HL-60 (cell line): ENCODE results near the gene SPTA1.
"Not testable (repeated sequence)": the region's sequence is repeated elsewhere in the genome, so short reads cannot be mapped to it uniquely, and the experiment has no call there.

Experiments
- DNase-seq, 2 experiments: peaks; one replicate each; pipeline ENCODE4 v3.0.0-alpha.2; 2010 to 2020; ENCODE audit warnings: low read depth in 1 of 2, low spot score in 1 of 2
- H3K27ac ChIP-seq: fragments of 250-450 bp; sonication (Bioruptor Pico); replicated peaks from 2 replicates; pipeline ENCODE4 v1.5.1; 2020; ENCODE audit warnings: mild to moderate bottlenecking, moderate library complexity
- H3K27me3 ChIP-seq: fragments of 250-450 bp; sonication (Bioruptor Pico); 2 replicates; pipeline ENCODE4 v1.5.1; 2021; ENCODE audit warnings: mild to moderate bottlenecking, moderate library complexity; ENCODE audit not compliant: insufficient read depth, poor library complexity, severe bottlenecking
- H3K4me3 ChIP-seq: replicated peaks from 2 replicates; pipeline ENCODE4 v1.5.1; 2011; ENCODE audit warnings: mild to moderate bottlenecking, control low read depth, low read length; ENCODE audit not compliant: insufficient read depth
- GABPA ChIP-seq: IDR thresholded peaks from 2 replicates; pipeline ENCODE4 v1.6.1; 2012; ENCODE audit warnings: low read depth
- POLR2AphosphoS5 ChIP-seq: IDR thresholded peaks from 2 replicates; pipeline ENCODE4 v1.6.1; 2012; ENCODE audit warnings: low read depth
- SPI1 ChIP-seq: IDR thresholded peaks from 2 replicates; pipeline ENCODE4 v1.6.1; 2012; ENCODE audit warnings: low read depth, mild to moderate bottlenecking, borderline replicate concordance
- TF ChIP-seq, protein P1 (sequence below): IDR thresholded peaks from 2 replicates; pipeline ENCODE4 v1.6.1; 2012; ENCODE audit warnings: low read depth; ENCODE audit not compliant: insufficient replicate concordance
- TF ChIP-seq, protein P2 (sequence below): IDR thresholded peaks from one replicate; pipeline ENCODE4 v1.5.1; 2011; ENCODE audit warnings: low read length, control low read depth, inconsistent platforms; ENCODE audit not compliant: insufficient read depth

The SPTA1 gene

DNA sequence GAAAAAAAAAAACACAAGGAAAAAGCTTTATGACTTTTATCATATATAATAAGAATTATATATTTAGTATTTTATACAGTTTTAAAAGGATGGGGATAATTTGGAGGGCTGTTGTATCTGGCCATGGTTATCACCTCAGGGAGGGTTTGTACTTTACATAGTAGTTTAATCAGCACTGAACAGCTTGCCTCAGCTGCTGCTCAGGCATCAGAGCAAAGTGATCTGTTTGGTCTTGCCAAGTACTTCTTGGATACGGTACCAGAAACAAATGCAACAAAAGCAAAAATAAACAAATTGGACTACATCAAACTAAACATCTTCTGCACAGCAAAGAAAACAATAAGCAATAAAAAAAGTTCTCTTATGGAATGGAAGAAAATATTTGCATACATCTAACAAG lies 2.6 kb upstream of the SPTA1 start:
- TF ChIP-seq, protein P1, sequence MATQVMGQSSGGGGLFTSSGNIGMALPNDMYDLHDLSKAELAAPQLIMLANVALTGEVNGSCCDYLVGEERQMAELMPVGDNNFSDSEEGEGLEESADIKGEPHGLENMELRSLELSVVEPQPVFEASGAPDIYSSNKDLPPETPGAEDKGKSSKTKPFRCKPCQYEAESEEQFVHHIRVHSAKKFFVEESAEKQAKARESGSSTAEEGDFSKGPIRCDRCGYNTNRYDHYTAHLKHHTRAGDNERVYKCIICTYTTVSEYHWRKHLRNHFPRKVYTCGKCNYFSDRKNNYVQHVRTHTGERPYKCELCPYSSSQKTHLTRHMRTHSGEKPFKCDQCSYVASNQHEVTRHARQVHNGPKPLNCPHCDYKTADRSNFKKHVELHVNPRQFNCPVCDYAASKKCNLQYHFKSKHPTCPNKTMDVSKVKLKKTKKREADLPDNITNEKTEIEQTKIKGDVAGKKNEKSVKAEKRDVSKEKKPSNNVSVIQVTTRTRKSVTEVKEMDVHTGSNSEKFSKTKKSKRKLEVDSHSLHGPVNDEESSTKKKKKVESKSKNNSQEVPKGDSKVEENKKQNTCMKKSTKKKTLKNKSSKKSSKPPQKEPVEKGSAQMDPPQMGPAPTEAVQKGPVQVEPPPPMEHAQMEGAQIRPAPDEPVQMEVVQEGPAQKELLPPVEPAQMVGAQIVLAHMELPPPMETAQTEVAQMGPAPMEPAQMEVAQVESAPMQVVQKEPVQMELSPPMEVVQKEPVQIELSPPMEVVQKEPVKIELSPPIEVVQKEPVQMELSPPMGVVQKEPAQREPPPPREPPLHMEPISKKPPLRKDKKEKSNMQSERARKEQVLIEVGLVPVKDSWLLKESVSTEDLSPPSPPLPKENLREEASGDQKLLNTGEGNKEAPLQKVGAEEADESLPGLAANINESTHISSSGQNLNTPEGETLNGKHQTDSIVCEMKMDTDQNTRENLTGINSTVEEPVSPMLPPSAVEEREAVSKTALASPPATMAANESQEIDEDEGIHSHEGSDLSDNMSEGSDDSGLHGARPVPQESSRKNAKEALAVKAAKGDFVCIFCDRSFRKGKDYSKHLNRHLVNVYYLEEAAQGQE = no peak
- TF ChIP-seq SPI1 (no peak), GABPA (no peak), POLR2AphosphoS5 (no peak)
- TF ChIP-seq, protein P2, sequence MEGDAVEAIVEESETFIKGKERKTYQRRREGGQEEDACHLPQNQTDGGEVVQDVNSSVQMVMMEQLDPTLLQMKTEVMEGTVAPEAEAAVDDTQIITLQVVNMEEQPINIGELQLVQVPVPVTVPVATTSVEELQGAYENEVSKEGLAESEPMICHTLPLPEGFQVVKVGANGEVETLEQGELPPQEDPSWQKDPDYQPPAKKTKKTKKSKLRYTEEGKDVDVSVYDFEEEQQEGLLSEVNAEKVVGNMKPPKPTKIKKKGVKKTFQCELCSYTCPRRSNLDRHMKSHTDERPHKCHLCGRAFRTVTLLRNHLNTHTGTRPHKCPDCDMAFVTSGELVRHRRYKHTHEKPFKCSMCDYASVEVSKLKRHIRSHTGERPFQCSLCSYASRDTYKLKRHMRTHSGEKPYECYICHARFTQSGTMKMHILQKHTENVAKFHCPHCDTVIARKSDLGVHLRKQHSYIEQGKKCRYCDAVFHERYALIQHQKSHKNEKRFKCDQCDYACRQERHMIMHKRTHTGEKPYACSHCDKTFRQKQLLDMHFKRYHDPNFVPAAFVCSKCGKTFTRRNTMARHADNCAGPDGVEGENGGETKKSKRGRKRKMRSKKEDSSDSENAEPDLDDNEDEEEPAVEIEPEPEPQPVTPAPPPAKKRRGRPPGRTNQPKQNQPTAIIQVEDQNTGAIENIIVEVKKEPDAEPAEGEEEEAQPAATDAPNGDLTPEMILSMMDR = no peak
- Histone ChIP-seq H3K27ac (no peak overlapping the region), H3K27me3 (no peaks in the 10 kb centered on the region), H3K4me3 (no peak overlapping the region)
- no peak for DNase-seq

DNA sequence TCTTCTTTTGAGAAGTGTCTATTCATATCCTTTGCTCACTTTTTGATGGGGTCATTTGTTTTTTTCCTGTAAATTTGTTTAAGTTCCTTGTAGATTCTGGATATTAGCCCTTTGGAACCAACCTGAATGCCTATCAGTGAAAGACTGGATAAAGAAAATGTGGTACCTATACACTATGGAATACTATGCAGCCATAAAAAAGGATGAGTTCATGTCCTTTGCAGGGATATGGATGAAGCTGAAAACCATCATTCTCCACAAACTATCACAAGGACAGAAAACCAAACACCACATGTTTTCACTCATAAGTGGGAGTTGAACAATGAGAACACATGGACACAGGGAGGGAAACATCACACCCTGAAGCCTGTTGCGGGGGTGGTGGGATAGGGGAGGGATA lies 1.8 kb upstream of the SPTA1 start:
- H3K27me3 ChIP-seq, H3K27ac ChIP-seq, H3K4me3 ChIP-seq, DNase-seq: not testable (repeated sequence)

DNA sequence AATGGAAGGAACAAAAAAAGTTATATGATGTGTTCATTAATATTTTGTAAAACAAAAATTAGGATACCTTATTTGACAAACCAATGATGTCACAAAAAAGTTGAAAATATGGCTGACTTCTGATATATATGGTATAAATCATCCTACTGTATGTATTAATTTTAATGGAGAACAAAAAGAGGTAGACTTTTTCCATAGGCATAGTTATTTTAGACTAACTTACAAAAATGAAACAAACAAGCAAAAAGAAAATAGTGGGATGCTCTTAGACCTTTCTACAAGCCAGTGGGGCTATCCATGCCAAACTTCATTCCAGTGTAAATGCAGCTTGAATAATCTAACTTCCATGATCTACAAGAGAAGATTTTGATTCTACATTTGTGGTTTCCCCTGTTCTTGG lies 522 bp upstream of the SPTA1 start:
- no peak overlapping the region for H3K27ac ChIP-seq
- no peak for DNase-seq
- TF ChIP-seq GABPA (no peak), SPI1 (no peak), POLR2AphosphoS5 (no peak)
- TF ChIP-seq, protein P2 = no peak
- H3K4me3 ChIP-seq = no peak overlapping the region
- no peaks in the 10 kb centered on the region for H3K27me3 ChIP-seq

DNA sequence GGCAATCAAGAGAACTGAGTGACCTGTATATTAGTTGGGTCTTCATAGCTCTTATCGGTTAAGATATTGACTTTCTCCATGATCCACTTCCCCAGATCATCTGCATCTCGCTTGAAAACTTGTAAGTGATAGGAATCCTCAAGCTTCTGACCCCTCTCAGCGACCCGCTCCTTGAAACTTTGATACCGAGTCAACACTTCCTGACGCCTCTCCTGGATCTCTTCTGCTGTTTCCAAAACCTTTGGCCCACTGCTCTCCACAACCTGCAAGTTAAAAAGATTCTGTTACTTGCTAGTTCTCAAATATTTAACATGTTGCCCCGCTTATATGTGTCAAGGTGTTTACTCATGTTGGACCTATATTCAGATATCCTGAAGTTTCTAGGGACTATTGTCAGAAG lies 1.4 kb downstream of the SPTA1 start:
- DNase-seq = no peak
- TF ChIP-seq GABPA = no peak
- no peak for TF ChIP-seq POLR2AphosphoS5
- TF ChIP-seq SPI1 = no peak
- TF ChIP-seq, protein P1 = no peak
- TF ChIP-seq, protein P2 = no peak
- no peaks in the 10 kb centered on the region for H3K27me3 ChIP-seq
- no peak overlapping the region for H3K27ac ChIP-seq
- no peak overlapping the region for H3K4me3 ChIP-seq
